ENCODE data around the gene ELL. TPM values are rescaled to one million over a fixed set of nuclear protein-coding genes. Genes with fewer than 3 reads are reported as not detected.

Gene ELL
- polyA plus RNA-seq, 1 donor from 2014 or later, result 7.2 TPM

DNA sequence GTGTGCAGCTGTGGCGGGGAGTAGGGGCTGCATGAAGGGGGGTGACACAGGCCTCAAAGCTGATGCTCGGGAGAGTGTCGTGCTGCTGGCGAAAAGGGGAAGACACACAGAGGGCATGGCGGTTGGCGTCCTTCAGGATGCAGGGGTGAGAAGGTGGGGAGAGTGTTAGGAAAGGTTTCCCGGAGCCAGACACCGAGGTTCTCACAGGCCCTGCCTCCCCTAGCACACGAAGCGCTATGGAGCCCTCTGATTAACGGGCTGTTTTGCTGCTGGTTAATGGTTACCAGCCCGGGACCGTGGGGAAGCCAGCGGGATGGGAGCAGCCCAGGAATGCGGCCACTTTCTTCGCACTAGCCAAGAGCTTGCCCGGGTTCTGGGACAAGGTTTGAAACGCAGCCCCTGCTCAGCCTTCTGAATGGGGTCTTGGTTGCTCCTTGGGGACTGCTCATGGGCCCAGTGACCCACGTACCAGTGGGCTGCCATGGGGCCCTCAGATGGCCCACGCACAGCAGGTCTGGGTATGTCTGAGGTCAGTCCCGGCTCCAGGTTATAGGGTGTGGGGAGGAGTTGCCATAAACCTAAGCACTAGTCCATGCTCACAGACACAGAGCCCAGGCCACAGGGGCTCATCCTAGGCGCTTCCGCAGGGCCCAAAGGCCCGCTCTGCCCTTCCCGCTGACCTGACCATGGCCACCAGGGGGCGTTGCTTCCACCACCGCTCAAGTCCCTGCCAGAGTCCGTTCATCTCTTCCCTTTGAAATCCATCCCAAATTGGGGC, 52.6 kb downstream of the ELL start:
- H3K9ac ChIP-seq (ENCODE audit: low read length), result no peak overlapping the region
- H3F3A ChIP-seq (ENCODE audit: insufficient read depth, low read length, poor library complexity, severe bottlenecking), result no peaks in the 10 kb centered on the region
- no peaks in the 10 kb centered on the region for H3K9me2 ChIP-seq (ENCODE audit: insufficient read depth, low read length)
- H4K20me1 ChIP-seq (ENCODE audit: insufficient read depth), result no peaks in the 10 kb centered on the region
- H3K4me2 ChIP-seq (ENCODE audit: low read length), result no peak overlapping the region
- H3K36me3 ChIP-seq (ENCODE audit: insufficient read depth, low read length), result no peaks in the 10 kb centered on the region
- no peaks in the 10 kb centered on the region for H3K27me3 ChIP-seq (ENCODE audit: insufficient read depth, low read depth, low read length)
- H3K27ac ChIP-seq (ENCODE audit: low read length), result no peak overlapping the region
- no peak overlapping the region for H3K4me3 ChIP-seq (ENCODE audit: low read length)
- TF ChIP-seq, protein P1, sequence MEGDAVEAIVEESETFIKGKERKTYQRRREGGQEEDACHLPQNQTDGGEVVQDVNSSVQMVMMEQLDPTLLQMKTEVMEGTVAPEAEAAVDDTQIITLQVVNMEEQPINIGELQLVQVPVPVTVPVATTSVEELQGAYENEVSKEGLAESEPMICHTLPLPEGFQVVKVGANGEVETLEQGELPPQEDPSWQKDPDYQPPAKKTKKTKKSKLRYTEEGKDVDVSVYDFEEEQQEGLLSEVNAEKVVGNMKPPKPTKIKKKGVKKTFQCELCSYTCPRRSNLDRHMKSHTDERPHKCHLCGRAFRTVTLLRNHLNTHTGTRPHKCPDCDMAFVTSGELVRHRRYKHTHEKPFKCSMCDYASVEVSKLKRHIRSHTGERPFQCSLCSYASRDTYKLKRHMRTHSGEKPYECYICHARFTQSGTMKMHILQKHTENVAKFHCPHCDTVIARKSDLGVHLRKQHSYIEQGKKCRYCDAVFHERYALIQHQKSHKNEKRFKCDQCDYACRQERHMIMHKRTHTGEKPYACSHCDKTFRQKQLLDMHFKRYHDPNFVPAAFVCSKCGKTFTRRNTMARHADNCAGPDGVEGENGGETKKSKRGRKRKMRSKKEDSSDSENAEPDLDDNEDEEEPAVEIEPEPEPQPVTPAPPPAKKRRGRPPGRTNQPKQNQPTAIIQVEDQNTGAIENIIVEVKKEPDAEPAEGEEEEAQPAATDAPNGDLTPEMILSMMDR (IDR thresholded peaks at IDR 0.05; ENCODE audit: poor library complexity, severe bottlenecking), result peak; percentile 53
- TF ChIP-seq TAF1 (IDR thresholded peaks at IDR 0.05; ENCODE audit: low read depth) (no peak), RAD21 (conservative IDR thresholded peaks at IDR 0.05) (peak; percentile 10)
- H3K9me3 ChIP-seq (ENCODE audit: low read length), result no peaks in the 10 kb centered on the region
- H3K79me2 ChIP-seq (replicated peaks; ENCODE audit: insufficient read depth, low read length), result no peaks in the 10 kb centered on the region
- H2AFZ ChIP-seq (ENCODE audit: low read depth, low read length), result no peak overlapping the region

DNA sequence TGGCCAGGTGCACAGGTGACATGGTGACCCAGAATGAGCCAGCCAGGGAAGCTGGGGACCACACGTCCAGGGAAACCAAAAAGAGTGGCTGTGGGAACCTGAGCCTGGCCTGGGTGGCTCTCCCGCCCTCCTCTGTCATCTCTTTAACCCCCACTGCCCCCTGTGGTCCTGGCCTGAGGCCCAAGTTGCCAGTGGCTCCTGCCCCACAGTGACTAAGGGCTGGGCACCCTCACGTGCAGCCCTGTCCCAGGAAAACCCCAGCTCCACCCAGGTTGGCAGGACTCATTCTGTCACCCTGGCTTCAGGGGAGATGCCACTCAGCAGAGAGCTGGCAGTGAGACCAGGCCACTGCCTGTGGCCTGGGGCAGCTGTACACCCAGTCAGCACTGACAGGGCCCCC, 53.4 kb downstream of the ELL start:
- no peak overlapping the region for H3K27ac ChIP-seq (ENCODE audit: low read length)
- no peaks in the 10 kb centered on the region for H3K27me3 ChIP-seq (ENCODE audit: insufficient read depth, low read depth, low read length)
- H3K79me2 ChIP-seq (replicated peaks; ENCODE audit: insufficient read depth, low read length), result no peaks in the 10 kb centered on the region
- no peak overlapping the region for H3K4me3 ChIP-seq (ENCODE audit: low read length)
- no peaks in the 10 kb centered on the region for H4K20me1 ChIP-seq (ENCODE audit: insufficient read depth)
- no peak overlapping the region for H3K9ac ChIP-seq (ENCODE audit: low read length)
- no peaks in the 10 kb centered on the region for H3K9me2 ChIP-seq (ENCODE audit: insufficient read depth, low read length)
- TF ChIP-seq TAF1 (IDR thresholded peaks at IDR 0.05; ENCODE audit: low read depth) (no peak), SMC3 (conservative IDR thresholded peaks at IDR 0.05; ENCODE audit: poor library complexity) (no peak), MXI1 (conservative IDR thresholded peaks at IDR 0.05; ENCODE audit: poor library complexity, severe bottlenecking) (no peak), RAD21 (conservative IDR thresholded peaks at IDR 0.05) (no peak), POLR2AphosphoS5 (IDR thresholded peaks at IDR 0.05) (no peak), EP300 (conservative IDR thresholded peaks at IDR 0.05; ENCODE audit: poor library complexity, severe bottlenecking) (no peak), EZH2 (IDR thresholded peaks at IDR 0.05; ENCODE audit: borderline replicate concordance, insufficient read depth, low read length, poor library complexity, severe bottlenecking) (no peak)
- TF ChIP-seq, protein P1 (IDR thresholded peaks at IDR 0.05; ENCODE audit: poor library complexity, severe bottlenecking), result no peak
- TF ChIP-seq, protein P2, sequence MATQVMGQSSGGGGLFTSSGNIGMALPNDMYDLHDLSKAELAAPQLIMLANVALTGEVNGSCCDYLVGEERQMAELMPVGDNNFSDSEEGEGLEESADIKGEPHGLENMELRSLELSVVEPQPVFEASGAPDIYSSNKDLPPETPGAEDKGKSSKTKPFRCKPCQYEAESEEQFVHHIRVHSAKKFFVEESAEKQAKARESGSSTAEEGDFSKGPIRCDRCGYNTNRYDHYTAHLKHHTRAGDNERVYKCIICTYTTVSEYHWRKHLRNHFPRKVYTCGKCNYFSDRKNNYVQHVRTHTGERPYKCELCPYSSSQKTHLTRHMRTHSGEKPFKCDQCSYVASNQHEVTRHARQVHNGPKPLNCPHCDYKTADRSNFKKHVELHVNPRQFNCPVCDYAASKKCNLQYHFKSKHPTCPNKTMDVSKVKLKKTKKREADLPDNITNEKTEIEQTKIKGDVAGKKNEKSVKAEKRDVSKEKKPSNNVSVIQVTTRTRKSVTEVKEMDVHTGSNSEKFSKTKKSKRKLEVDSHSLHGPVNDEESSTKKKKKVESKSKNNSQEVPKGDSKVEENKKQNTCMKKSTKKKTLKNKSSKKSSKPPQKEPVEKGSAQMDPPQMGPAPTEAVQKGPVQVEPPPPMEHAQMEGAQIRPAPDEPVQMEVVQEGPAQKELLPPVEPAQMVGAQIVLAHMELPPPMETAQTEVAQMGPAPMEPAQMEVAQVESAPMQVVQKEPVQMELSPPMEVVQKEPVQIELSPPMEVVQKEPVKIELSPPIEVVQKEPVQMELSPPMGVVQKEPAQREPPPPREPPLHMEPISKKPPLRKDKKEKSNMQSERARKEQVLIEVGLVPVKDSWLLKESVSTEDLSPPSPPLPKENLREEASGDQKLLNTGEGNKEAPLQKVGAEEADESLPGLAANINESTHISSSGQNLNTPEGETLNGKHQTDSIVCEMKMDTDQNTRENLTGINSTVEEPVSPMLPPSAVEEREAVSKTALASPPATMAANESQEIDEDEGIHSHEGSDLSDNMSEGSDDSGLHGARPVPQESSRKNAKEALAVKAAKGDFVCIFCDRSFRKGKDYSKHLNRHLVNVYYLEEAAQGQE (IDR thresholded peaks at IDR 0.05; ENCODE audit: borderline replicate concordance), result no peak
- no peak overlapping the region for H2AFZ ChIP-seq (ENCODE audit: low read depth, low read length)
- H3K9me3 ChIP-seq (ENCODE audit: low read length), result no peaks in the 10 kb centered on the region
- H3K4me2 ChIP-seq (ENCODE audit: low read length), result no peak overlapping the region
- H3F3A ChIP-seq (ENCODE audit: insufficient read depth, low read length, poor library complexity, severe bottlenecking), result no peaks in the 10 kb centered on the region
- H3K36me3 ChIP-seq (ENCODE audit: insufficient read depth, low read length), result no peaks in the 10 kb centered on the region
